ENCODE measurements around the gene PSMC3.

DNA sequence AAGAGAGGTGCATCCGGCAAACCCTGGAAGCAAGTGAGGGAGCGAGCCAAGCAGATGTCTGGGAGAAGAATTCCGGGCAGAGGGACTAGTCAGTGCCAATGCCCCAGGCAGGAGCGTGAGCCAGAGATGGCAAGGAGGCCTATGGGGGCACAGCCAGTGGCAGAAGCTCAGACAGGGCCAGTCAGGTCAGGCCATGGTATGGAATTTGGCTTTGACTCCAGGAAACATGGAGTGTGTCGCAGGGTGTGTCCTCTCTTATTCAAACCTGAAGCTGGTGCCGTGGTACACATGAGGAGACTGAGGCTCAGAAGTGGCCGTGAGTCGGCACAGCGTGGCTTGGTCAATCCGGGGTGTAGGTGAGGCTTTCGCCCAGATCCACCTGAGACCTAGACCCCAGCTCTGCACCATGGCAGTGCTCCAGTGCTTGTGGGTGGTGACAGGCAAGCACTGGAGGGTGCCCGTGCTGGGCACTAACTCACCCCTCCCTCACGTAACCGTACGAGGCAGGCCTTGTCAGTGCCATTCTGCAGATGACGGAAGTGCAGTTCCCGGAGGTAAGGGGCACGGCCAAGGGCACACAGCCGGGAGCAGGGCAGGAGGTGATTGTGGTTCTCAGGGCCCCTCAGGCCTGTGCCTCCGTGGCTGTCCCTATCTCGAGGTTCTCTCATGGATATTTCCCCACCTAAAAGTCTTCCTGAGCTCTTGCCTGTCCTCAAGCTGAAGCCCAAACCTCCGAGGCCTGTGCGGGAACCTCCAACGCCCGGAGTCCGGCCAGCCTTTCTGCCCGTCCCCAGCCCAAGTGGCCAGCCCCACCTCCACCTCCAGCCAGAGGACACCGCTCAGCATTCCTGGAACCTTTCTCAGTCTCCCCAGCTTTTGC, 37.3 kb downstream of the PSMC3 start:
- no peak for TF ChIP-seq CEBPG (CRISPR knock-in tag; IDR thresholded peaks at IDR 0.05)
- no peak for TF ChIP-seq CEBPG (tag; conservative IDR thresholded peaks at IDR 0.05 in 1 of 2, IDR thresholded peaks at IDR 0.05 in 1 of 2)
- no peak for TF ChIP-seq ESRRA (IDR thresholded peaks at IDR 0.05; ENCODE audit: borderline replicate concordance, low read depth)
- TF ChIP-seq HDAC2 (IDR thresholded peaks at IDR 0.05) = no peak
- TF ChIP-seq ZNF274 (IDR thresholded peaks at IDR 0.05; ENCODE audit: borderline replicate concordance, low read depth, low read length) = no peak
